Pulmonary artery endothelial cell (primary cell): ENCODE data around the gene FLVCR2. TPM values are rescaled to one million over a fixed set of nuclear protein-coding genes. Genes with fewer than 3 reads are reported as not detected.
"Not testable (repeated sequence)": the region's sequence is repeated elsewhere in the genome, so short reads cannot be mapped to it uniquely, and the experiment has no call there.

Experiments
- DNase-seq: peaks from one replicate; pipeline ENCODE4 v3.0.0-alpha.2; 2011; ENCODE audit warnings: low read depth, low spot score
- total RNA-seq: library from RNA; depleted of rRNA; stranded (reverse); fragments of >200 nt; gene quantifications from 2 replicates; pipeline ENCODE4 v1.2.3, GENCODE V29; 2014

The FLVCR2 gene
- total RNA-seq, 1 donor from 2014 or later, result 0.40 TPM

GRCh38 chr14:75660630-75661498 lies 82.4 kb downstream of the FLVCR2 start, which contains the start of the genes ERG28 and TTLL5:
ERG28 (minus strand) TSS chr14:75660876; CDS start chr14:75657502, 3,374 bp downstream.
TTLL5 (plus strand) TSS chr14:75661246; CDS start chr14:75663150, 1,904 bp downstream.
- peak; percentile 94 for DNase-seq

- no peak for DNase-seq
These were observed 83.0 kb downstream of the FLVCR2 start for GRCh38 chr14:75661499-75661814.

GRCh38 chr14:75662966-75663365 lies 84.5 kb downstream of the FLVCR2 start:
- DNase-seq, result no peak

GRCh38 chr14:75667099-75667765 lies 88.8 kb downstream of the FLVCR2 start:
- no peak for DNase-seq

DNA sequence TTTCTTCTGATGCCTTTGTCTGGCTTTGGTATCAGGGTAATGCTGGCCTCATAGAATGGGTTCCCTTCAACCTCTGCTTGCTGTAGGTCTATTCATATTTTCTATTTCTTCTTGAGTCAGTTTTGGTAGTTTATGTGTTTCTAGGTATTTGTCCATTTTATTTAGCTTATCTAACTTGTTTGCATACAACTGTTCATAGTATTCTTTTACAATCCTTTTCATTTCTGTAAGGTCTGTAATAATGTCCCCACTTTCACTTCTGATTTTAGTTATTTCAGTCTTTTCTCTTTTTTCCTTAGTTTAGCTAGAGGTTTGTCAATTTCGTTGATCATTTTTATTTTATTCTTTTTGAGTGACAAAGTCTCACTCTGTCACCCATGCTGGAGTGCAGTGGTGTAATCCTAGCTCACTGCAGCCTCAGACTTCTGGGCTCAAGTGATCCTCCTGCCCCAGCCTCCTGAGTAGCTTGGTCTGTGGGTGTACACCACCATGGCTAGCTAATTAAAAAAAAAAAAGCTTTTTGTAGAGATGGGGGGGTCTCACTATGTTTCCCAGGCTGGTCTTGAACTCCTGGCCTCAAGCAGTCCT lies 94.3 kb downstream of the FLVCR2 start:
- DNase-seq, result no peak

GRCh38 chr14:75673345-75674035 lies 95.1 kb downstream of the FLVCR2 start:
- DNase-seq, result no peak

GRCh38 chr14:75675265-75675960 lies 97.0 kb downstream of the FLVCR2 start:
- no peak for DNase-seq

DNA sequence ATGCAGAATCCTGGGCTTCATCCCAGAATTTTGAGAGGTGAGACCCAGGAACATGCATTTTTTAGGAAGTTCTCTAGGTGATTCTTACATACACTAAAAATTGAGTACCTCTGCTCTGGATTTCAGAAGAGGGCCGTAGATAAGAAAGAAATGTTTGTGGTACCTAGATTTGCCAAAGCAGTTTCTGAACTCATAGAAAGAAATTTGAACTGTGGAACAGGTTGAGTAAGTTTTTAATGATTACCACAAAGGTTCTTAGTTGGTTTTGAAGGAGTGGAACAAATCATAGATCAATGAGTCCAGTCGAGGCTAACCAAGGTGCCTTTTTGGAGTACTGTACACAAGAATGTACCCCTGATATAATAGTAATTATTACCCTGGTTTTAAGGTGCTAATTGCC lies 107.5 kb downstream of the FLVCR2 start:
- DNase-seq, result no peak

DNA sequence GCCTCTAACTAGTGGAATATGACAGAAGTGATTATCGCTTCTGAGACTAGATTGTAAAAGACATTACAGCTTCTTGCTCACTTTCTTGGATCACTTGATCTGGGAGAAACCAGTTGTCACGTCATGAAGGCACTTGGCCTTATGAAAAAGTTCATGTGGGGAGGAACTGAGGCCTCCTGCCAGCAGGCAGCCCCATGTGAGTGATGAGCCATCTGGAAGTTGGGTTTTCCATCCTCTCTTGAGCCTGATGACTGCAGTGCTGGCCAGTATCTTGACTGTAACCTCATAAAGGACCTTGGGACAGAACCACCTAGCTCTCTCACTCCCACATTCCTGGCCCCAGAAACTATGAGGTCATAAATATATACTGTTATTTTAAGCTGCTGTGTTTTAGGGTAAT lies 110.6 kb downstream of the FLVCR2 start:
- DNase-seq, result no peak

DNA sequence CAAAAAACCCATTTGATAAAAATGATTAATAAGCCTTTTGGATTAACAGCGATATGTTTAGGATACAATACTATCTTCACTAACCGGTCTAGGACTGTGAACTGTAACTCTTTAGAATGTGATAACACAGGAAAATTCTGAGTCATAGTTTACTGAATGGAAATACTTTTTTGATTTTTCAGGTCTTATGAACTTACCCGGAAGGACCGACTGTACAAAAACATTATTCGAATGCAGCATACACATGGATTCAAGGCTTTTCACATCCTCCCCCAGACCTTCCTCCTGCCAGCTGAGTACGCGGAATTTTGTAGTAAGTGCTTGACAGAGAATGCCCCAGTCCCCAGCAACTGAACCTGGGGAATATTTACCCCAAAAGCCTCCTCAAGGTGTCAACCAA lies 111.6 kb downstream of the FLVCR2 start:
- peak; percentile 41 for DNase-seq

GRCh38 chr14:75695025-75695424 lies 116.6 kb downstream of the FLVCR2 start:
- not testable (repeated sequence) for DNase-seq

- no peak for DNase-seq
These were observed 119.0 kb downstream of the FLVCR2 start for GRCh38 chr14:75697386-75697785.

Other genes starting within 250 kb of the FLVCR2 start
- gene JDP2, start 150.6 kb upstream of the FLVCR2 start, total RNA-seq, result 10.1 and 12.5 TPM in 2 replicates
- gene BATF, start 56.2 kb upstream of the FLVCR2 start, total RNA-seq, result 1.1 and 1.4 TPM in 2 replicates
- 5.9 and 6.7 TPM in 2 replicates for gene ERG28, start 82.3 kb downstream of the FLVCR2 start, total RNA-seq
- gene TTLL5, start 82.6 kb downstream of the FLVCR2 start, total RNA-seq, result 43.8 and 46.2 TPM in 2 replicates